HG03378 (cell line): Measurements from ENCODE around the gene JAM3.
"Not testable (repeated sequence)": the region's sequence is repeated elsewhere in the genome, so short reads cannot be mapped to it uniquely, and the experiment has no call there.

Source experiments
- ATAC-seq: cut with Tn5 transposase; IDR thresholded peaks from one replicate; pipeline ENCODE4 v1.9.1; 2021; ENCODE audit warnings: mild to moderate bottlenecking, moderate library complexity; ENCODE audit not compliant: unreplicated experiment

Gene JAM3

DNA sequence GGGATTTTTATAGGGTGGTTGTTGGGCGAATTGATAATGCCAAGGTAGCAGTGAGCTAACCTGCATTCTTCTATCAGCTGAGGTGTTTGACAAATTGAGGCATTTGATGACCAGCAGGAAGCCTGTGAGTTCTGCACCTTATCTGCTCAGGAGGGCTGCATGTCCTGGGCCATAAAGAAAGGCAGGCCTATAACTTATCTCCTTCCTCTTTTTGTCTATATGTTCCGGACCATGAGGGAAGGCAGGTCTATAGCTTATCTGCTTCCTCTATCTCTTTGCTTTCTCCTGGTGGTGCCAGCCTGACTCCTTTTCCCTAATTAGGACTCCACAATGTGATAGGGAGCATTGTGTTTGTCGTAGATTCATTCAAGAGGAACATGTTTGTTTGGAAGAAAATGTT, 8.6 kb upstream of the JAM3 start:
- ATAC-seq: no peak

DNA sequence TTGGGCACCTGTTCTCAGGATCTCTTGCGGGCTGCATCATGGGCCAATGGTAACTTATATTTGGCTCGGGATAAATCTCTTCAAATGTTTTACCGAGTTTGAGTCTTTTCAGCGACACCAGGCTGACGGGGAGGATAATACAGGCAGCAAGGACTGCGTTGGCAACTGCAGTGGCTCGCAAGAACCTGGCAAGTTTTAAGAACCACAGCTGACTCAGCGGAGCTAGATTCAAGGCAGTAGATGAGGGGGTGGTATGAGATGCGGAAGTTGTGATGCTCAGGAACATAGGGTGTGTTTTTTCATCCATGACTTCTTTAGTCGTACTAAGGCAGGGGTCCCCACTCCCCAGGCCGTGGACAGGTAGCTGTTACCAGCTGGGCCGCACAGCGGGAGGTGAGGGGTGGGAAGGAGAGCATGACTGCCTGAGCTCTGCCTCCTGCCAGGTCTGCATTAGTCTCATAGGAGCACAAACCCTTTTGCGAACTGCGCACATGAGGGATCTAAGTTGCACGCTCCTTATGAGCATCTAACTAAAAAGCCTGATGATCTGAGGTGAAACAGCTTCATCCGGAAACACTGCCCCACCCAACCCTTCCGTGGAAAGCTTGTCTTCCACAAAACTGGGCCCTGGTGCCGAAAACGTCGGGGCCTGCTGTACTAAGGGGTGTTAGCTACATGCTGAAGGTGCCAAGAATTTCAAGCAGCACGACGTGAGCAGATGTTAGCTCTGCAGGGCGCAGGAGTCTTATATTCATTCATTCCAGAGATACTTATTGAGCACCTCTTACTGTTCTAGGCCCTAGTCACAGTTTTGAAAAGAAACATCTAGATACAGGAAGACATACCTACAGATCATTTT, 6.4 kb upstream of the JAM3 start:
- no peak for ATAC-seq

DNA sequence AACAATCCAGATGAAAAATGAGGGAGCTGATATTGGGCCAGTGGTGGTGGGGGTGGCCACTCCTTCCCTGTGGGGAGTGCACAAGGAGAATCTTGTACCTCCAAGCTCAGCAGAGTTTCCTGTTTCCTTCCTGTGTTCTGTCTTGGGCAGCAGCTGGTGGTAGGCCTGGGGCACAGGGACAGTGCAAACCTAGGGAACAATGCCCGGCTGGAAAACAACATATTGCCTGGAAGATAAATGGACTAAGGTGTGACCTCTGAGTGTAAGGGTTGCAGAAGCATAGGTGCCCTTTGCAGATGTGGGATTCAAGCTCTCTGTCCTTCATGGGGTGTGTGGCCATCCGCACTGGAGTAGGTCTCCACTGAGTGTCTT, 5.8 kb upstream of the JAM3 start:
- no peak for ATAC-seq

DNA sequence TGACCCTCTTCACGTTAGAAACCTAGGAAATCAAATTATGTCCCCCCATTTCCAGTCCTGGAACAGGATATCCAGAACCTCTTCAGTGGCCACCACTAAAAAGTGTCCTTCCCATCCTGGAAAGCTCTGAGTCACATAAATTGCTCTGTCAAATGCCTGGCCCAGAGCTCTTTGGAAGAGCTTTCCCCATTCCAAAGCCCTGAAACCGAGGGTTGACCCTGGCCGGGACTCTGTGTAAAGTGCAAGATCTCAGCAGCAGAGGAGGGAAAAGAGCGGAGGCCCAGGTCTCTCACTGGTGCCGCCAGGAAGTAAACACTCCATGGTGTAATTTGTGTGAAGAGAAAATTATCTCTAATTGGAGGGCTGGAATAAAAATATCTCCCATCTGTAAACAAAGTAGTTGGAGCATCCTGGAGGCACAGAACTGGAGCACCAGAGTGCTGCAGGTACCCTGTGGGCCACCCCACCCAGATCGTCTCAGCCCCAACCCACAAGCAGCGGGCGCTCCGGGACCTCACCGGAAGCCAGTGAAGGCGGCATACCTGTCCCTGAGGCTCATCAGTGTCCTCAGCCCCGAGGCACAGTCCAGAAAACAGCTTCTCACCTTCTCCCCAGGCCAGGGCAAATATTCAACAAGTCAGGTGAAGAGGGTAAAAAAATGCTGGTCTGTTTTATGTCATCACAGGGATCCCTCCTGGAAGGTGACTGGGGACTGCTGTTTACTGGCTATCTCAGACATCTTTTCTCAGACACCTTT, 4.7 kb upstream of the JAM3 start:
- ATAC-seq: no peak

DNA sequence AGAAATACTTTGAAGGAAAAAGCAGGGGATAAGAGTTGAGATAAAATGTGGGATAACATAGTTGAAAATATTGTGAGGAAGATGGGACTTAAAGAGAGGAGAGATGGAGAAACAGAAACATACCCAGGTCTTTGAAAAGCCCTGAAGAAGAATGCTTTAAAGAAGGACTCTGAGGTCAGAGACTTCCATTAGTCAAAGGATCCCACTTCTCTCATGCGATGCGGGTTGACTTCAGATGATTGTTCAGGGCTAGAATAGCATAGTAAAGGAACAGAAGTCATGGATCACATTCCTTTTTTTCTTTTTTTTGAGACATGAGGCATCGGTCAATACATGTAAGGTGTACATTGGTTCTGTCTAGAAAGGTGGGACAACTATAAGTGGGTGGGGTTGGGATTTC, 3.5 kb upstream of the JAM3 start:
- ATAC-seq: no peak

DNA sequence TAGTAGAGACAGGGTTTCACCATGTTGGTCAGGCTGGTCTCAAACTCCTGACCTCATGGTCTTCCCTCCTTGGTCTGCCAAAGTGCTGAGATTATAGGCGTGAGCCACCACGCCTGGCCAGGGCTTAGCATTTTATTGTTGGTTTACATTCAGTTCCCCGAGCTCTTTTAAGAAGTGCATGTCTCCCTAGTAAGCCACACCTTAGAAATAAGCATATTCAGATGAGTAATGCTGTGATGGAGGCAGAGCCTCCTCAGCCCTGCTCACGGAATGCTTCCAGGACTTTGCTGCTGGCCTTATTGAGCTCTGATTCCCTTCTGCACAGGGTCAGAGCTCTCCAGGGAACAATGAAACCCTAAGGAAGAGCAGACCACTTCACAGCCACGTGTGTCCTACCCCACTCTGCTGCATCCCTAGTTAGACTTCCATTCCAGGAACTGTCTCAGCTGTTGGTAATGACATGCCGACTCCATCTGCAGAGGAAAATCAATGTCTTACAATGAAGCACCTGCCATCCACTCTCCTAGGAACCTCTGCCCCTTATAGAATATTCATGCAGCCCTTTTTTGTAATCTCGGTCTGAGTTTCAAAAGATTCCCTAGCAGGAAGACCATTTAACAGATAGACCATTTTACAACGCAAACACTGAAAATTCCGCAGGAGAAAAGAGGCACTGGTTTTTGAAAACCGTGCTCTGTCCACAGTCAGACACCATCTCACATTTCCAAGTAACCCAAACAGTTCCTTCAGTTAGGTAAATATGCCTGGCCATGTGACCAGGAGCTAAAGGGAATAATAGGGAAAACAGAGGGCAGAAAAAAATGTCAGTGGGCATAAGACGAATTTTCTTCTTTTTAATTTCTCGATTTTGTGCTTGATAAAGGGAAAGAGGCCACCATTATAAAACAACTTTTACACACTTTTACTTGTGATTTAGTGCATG, 1.7 kb upstream of the JAM3 start:
- no peak for ATAC-seq

DNA sequence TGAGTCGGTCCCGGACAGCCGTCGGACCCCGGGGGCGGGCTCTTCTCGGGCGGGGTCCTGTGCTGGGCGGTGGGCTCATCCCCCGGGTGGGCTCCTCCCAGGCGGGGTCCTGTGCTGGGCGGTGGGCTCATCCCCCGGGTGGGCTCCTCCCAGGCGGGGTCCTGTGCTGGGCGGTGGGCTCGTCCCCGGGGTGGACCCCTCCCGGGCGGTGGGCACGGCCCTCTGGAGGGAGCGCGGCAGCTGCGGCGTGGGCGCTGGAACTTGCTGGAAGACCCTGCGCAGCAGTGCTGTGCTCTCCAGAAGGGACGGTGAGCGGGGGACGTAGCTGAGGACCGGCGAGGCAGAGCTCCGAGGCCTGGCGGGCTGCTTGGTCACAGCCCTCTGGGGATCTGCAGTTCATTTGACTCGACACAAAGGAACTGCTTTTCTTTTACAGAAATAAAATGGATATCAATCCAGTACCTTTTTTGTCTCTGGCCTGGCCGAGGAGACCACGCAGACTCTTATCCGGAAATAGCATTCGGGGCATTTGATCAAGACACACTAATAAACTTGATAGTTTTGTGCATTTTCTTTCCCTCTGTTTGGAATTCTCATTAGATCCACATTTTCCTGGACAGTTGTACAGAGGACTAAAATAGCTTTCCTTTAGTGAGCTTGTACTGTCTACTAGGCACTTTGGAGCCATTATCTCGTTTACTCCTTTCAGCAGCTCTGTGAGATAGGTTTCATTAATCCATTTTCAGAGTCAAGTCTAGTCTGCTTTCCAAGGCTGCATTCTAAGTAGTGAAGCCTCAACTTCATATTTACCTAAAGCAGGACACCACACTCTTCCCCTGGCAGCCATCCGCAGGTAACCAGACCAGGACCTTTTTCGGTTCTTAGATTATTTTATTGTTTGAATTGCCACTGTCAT, 812 bp downstream of the JAM3 start:
- ATAC-seq: no peak

DNA sequence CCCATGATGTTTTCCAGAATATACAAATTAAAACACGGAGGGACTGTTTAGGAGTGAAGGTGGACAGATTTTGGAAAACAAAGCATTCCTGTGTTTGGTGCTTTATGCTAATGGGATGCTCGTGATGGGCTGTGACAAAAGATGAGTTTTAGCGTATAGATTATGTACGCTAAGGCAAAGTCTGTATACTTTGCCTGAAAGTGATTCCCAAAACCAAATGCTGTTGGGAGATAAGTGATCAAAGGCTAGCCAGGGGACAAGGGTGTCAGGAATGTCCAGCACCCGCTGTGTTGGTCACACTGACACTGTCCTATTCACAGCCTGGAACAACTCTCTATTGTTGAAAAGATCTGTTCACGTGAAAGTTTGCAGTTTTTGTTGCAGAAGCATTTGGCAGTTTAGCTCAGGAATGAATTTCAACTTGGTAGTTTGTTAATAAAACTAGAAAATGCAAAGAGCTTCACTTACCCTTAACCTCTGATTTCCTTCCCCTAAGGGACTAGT, 1.5 kb downstream of the JAM3 start:
- ATAC-seq: no peak

DNA sequence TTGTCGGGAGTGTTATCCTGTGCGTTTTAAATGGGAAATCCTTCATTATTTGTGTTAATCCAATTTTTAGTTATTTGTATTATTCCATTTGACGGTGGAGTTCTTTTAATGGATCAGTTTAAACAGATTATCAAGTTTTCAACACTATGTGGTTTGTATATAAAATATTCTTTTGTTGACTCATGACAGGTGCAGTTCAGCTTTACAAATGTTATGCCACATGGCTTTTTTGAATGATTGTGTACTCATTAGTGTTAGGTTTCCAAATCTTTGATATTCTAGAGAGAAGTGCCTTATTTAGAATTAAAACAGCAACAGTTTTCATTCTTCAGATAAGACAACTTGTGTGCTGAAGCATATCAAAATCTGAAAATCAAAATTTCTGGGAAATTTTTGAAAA, 2.4 kb downstream of the JAM3 start:
- ATAC-seq: no peak

DNA sequence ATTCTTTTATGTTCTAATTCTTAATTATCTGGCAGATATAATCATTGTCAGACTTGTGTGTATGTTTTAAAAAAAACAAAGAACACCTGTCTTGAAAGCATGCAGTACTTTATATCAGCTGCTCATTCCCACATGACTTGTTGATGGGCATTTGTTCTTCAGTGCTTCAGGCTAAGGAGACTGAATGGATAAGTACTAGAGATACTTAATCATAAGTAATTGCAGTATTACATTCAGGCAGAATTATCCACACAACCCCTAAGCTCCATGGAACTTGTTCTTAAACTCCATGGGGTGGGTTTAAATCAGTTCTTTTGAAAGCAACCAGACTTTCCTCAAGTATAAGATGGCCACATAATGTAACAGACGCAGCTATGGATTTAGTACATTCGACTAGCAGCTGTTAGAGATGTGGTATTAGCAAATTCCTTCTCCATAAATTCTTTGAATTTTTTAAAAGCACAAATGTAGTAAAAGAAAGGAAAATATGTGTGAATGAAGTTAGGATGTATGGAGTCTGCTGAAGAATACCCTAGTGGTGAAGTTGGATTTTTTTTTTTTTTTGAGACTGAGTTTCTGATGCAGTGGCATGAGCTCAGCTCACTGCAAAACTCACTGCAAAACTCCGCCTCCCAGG, 3.0 kb downstream of the JAM3 start:
- ATAC-seq: no peak

DNA sequence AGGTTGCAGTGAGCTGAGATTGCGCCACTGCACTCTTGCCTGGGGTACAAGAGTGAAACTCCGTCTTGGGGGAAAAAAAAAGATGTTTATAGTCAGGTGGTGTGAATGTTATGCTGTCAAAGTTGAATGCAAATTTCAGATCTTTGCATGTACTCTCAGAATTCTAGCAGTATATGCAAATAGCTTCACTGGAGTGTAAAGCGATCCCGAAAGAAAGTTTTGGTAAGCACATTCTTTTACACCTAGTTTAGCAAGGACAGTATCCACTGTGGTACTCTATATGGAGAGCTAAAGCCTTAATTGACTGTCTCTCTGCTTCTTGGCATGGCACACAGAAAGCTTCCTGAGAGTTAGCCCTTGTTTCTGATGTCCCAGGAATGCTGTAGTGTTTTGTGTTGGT, 4.0 kb downstream of the JAM3 start:
- ATAC-seq: peak; percentile 75

DNA sequence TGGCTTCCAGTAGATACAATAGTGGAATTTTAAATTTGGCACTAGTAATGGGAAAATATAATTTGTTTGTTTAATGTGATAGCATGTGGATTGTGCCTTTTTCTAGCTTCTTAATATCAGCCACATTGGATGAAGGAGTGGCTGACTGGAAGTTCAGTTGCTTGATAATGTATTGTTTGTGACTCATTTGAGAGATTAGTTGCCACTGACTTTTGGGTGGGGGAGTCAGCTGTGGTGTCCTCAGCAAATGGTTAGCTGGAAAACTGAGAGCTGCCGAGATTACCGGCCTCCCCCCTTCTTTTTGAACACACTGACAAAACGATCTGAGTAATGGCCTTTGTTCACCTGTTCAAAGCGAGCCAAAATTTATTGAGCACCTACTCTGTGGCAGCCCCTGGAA, 5.5 kb downstream of the JAM3 start:
- ATAC-seq: no peak

DNA sequence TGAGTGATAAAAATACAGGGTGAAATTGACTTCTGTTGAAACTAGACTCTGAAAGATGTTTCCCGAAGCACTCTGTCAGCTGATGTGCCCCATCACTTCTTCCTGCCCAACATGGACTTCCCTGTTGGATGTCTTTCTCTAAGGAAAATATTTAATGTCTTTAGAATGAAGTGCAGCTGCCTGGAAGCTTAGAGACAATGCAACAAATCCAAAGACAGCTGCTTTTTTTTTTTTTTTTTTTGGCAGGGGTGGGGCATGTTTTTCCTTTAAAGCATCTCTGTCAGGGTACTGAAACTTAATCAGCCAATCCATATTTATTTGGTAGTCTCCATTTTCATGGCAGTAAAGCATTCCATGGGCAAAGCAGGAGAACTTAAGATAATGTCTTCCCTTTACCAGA, 5.9 kb downstream of the JAM3 start:
- ATAC-seq: no peak

DNA sequence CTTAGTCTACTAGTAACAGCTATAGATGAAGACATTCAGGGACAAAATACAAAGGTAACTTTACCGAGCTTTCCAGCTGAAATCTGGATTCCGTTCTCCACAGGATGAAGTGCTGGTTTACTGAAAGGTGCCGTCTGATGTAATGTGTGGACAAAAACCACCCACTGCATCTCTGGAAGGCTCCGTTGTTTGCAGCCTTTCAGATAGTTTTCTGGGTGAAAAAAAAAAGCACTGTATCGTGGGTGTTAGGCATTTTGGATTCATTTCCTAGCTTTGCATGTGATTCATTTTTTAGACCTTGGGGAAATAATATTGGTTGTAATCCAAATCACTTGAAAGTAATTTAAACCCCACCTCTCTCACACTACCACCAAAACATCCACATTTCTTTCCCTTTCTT, 10.4 kb downstream of the JAM3 start:
- ATAC-seq: no peak

DNA sequence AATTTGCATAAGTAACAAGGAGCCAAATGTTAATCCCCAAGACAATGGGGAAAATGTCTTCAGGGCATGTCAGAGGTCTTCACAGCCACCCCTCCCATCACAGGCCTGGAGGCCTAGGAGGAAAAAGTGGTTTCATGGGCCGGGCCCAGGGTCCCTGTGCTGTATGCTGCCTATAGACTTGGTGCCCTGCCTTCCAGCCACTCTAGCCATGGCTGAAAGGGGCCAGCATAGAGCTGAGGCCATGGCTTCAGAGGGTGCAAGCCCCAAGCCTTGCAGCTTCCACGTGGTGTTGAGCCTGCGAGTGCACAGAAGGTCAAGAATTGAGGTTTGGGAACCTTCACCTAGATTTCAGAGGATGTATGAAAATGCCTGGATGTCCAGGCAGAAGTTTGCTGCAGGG, 12.4 kb downstream of the JAM3 start:
- ATAC-seq: not testable (repeated sequence)

DNA sequence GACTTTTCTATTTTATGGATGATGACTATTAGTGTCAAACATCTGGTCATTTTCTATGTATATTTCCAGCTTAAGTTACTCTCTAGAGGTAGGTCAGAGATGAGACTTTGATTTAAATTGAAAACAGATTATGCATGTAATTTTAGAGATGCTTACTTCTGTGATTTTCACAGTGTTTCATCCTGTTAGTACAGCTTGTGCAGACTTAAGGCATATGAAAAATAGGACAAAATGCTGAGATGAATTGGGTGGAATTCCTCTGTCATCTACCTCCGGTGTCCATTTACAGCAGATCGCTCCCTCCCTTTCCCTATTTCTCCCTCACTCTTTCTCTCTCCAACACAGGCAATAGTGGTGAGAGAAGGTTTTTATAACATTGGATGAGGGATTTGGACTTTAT, 14.1 kb downstream of the JAM3 start:
- ATAC-seq: no peak

DNA sequence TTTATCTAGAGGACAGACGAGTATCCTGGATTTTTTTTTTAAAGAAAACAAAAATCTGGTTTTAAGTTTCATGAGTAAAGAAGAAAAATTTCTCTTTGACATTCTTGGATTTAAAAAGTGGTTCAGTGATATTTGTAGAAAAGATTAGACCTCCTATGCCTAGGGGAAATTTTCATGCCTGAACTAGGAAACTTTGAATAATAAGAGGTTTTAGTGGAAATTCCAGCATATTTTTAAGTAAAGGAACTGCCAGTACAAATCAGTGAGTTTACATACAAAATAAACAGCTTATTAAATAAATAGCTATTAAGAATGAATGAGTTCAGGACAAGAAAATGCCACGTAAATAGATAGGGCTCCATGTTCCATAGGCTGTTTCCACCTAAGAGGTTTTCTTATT, 17.5 kb downstream of the JAM3 start:
- ATAC-seq: no peak

DNA sequence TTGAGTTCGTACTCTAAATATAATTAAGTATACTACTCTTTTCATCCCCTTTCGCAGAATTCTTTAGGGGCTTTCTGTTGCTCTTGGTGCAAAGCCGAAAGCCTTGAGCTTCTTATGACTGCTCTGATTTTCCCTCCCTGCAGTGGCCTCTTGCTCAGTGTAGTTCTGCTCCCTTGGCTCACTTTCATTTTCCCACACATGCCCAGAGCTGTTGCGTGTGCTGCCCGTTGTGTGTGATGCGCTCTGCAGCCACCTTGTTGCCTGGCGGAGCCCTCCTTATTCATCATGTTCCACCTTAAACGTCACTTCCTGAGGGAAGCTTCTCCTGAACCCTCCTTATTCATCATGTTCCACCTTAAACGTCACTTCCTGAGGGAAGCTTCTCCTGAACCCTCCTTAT, 23.1 kb downstream of the JAM3 start:
- ATAC-seq: not testable (repeated sequence)

DNA sequence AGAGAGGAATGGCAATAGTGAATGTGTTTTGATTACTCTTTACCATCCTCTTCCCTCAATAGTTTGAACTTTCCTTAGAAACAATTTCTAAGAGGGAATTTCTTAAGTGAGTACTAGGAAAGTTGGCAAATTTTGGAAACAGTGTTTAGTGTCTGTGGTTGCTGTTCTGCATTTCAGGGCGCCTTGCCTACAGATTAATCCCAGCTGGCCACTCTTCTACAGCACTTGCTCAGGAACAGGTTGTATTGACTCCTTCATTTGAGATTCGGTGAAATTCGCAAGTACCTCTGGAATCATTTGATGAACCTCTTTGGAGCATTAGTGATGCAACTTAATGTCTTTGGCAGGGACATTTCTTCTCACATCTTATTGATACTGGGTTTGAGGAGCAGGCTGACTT, 28.3 kb downstream of the JAM3 start:
- no peak for ATAC-seq
